Stimulated activated naive B cell treated with anti-CD40 and anti-IgM and Interleukin-4, amounts not matched to agents 10 μg/mL and 1 μg/mL and 100 μg/mL, for 72 hours (primary cell): ENCODE data around the gene SYTL2.

Experiments
- ATAC-seq, 2 donors: fragments of 150-1000 bp; cut with Tn5 transposase; replicated peaks; 2 replicates each; pipeline ENCODE4 v1.10.0; 2021; ENCODE audit warnings: moderate library complexity in 1 of 2
- DNase-seq: peaks from one replicate; pipeline ENCODE4 v3.0.0; 2021
- H3K27ac Mint-ChIP-seq: one replicate; pipeline ENCODE4 v1.8.0; 2022; ENCODE audit warnings: mild to moderate bottlenecking, mixed read lengths
- H3K27me3 Mint-ChIP-seq, 2 donors: one replicate each; pipeline ENCODE4 v1.8.0; 2022; ENCODE audit warnings: mixed read lengths in 2 of 2
- H3K36me3 Mint-ChIP-seq, 2 donors: one replicate each; pipeline ENCODE4 v1.8.0; 2022; ENCODE audit warnings: mixed read lengths in 2 of 2, mild to moderate bottlenecking in 1 of 2
- H3K4me1 Mint-ChIP-seq, 2 donors: one replicate each; pipeline ENCODE4 v1.8.0; 2022; ENCODE audit warnings: mixed read lengths in 2 of 2, mild to moderate bottlenecking in 1 of 2
- H3K4me3 Mint-ChIP-seq, 2 donors: one replicate each; pipeline ENCODE4 v1.8.0; 2022; ENCODE audit warnings: mild to moderate bottlenecking in 2 of 2, mixed read lengths in 2 of 2, moderate library complexity in 1 of 2
- H3K9me3 Mint-ChIP-seq, 2 donors: one replicate each; pipeline ENCODE4 v1.8.0; 2022; ENCODE audit warnings: mixed read lengths in 2 of 2, mild to moderate bottlenecking in 1 of 2

SYTL2 gene

GRCh38 chr11:85651118-85651517 lies 159.8 kb downstream of the SYTL2 start:
- H3K36me3 Mint-ChIP-seq, result peaks cover 0 to 14% of the 10 kb centered on the region in 2 donors
- no peak for ATAC-seq
- no peak overlapping the region for H3K4me3 Mint-ChIP-seq
- DNase-seq, result no peak
- no peaks in the 10 kb centered on the region for H3K9me3 Mint-ChIP-seq
- H3K27ac Mint-ChIP-seq, result peak overlapping the region; percentile 52
- peaks cover 11 to 41% of the 10 kb centered on the region in 2 donors for H3K4me1 Mint-ChIP-seq
- H3K27me3 Mint-ChIP-seq, result no peaks in the 10 kb centered on the region

GRCh38 chr11:85647604-85648299 lies 163.2 kb downstream of the SYTL2 start, which contains the start of gene TMEM126A:
TMEM126A (plus strand) TSS chr11:85647967; CDS start chr11:85650256, 2,289 bp downstream.
- peaks cover 17 to 18% of the 10 kb centered on the region in 2 donors for H3K27me3 Mint-ChIP-seq
- peaks cover 0 to 14% of the 10 kb centered on the region in 2 donors for H3K36me3 Mint-ChIP-seq
- peak within 1 kb of the TSS; percentile 95 for H3K27ac Mint-ChIP-seq
- H3K4me3 Mint-ChIP-seq, result peak within 1 kb of the TSS; percentile 87 to 96
- H3K4me1 Mint-ChIP-seq, result peaks cover 9 to 30% of the 10 kb centered on the region in 2 donors
- DNase-seq (peak; percentile 86), ATAC-seq (peak; percentile 98 to 99)
- no peaks in the 10 kb centered on the region for H3K9me3 Mint-ChIP-seq

- H3K9me3 Mint-ChIP-seq, result no peaks in the 10 kb centered on the region
- H3K36me3 Mint-ChIP-seq, result peaks cover 0 to 14% of the 10 kb centered on the region in 2 donors
- H3K27ac Mint-ChIP-seq, result peak overlapping the region; percentile 95
- DNase-seq (no peak), ATAC-seq (peak; percentile 10 to 17)
- peaks cover 17 to 24% of the 10 kb centered on the region in 2 donors for H3K27me3 Mint-ChIP-seq
- H3K4me3 Mint-ChIP-seq, result peak overlapping the region; percentile 87 to 96
- peaks cover 6 to 25% of the 10 kb centered on the region in 2 donors for H3K4me1 Mint-ChIP-seq
Measured at GRCh38 chr11:85647078-85647477, 163.9 kb downstream of the SYTL2 start.
